ENCODE data around the gene SHANK2.
"Not testable (repeated sequence)": the region's sequence is repeated elsewhere in the genome, so short reads cannot be mapped to it uniquely, and the experiment has no call there.

The SHANK2 gene

GRCh38 chr11:71238941-71239340 lies 13.4 kb downstream of the SHANK2 start:
- no peak for DNase-seq (ENCODE audit: low read depth in 2 of 2)
- no peak for TF ChIP-seq CTCF (IDR thresholded peaks at IDR 0.05; ENCODE audit: low read depth, low read length)
- H3K4me3 ChIP-seq (replicated peaks in 1 of 2; ENCODE audit: low read depth in 2 of 2, low read length in 2 of 2): no peak overlapping the region

GRCh38 chr11:71238285-71238875 lies 14.0 kb downstream of the SHANK2 start:
- H3K4me3 ChIP-seq (replicated peaks in 1 of 2; ENCODE audit: low read depth in 2 of 2, low read length in 2 of 2): no peak overlapping the region
- TF ChIP-seq CTCF (IDR thresholded peaks at IDR 0.05; ENCODE audit: low read depth, low read length): no peak
- no peak for DNase-seq (ENCODE audit: low read depth in 2 of 2)

- no peak for DNase-seq (ENCODE audit: low read depth in 2 of 2)
- TF ChIP-seq CTCF (IDR thresholded peaks at IDR 0.05; ENCODE audit: low read depth, low read length): no peak
- no peak overlapping the region for H3K4me3 ChIP-seq (replicated peaks in 1 of 2; ENCODE audit: low read depth in 2 of 2, low read length in 2 of 2)
These were observed 14.5 kb downstream of the SHANK2 start for GRCh38 chr11:71237853-71238252.

GRCh38 chr11:71236836-71237475 lies 15.4 kb downstream of the SHANK2 start:
- no peak for DNase-seq (ENCODE audit: low read depth in 2 of 2)
- no peak overlapping the region for H3K4me3 ChIP-seq (replicated peaks in 1 of 2; ENCODE audit: low read depth in 2 of 2, low read length in 2 of 2)
- no peak for TF ChIP-seq CTCF (IDR thresholded peaks at IDR 0.05; ENCODE audit: low read depth, low read length)

- no peak overlapping the region for H3K4me3 ChIP-seq (replicated peaks in 1 of 2; ENCODE audit: low read depth in 2 of 2, low read length in 2 of 2)
- DNase-seq (ENCODE audit: low read depth in 2 of 2): no peak
- no peak for TF ChIP-seq CTCF (IDR thresholded peaks at IDR 0.05; ENCODE audit: low read depth, low read length)
These were observed 16.7 kb downstream of the SHANK2 start for GRCh38 chr11:71235719-71236118.

- H3K4me3 ChIP-seq (replicated peaks in 1 of 2; ENCODE audit: low read depth in 2 of 2, low read length in 2 of 2); DNase-seq (ENCODE audit: low read depth in 2 of 2): not testable (repeated sequence)
These were observed 18.2 kb downstream of the SHANK2 start for GRCh38 chr11:71233896-71234852.

- no peak for TF ChIP-seq CTCF (IDR thresholded peaks at IDR 0.05; ENCODE audit: low read depth, low read length)
- DNase-seq (ENCODE audit: low read depth in 2 of 2): no peak
- H3K4me3 ChIP-seq (replicated peaks in 1 of 2; ENCODE audit: low read depth in 2 of 2, low read length in 2 of 2): no peak overlapping the region
These were observed 20.0 kb downstream of the SHANK2 start for GRCh38 chr11:71232364-71232763.
